Liver (tissue), 9 donors: ENCODE measurements around the gene RPH3AL. TPM values are rescaled to one million over a fixed set of nuclear protein-coding genes. Genes with fewer than 3 reads are reported as not detected.

Experiments
- DNase-seq: peaks from one replicate; pipeline ENCODE4 v3.0.0-alpha.2; 2017; ENCODE audit warnings: low spot score
- H3K27ac ChIP-seq, 2 donors: one replicate each; pipeline ENCODE4 v1.7.0; 2013; ENCODE audit warnings: inconsistent platforms in 2 of 2, low read length in 2 of 2, control low read depth in 1 of 2, low read depth in 1 of 2, mild to moderate bottlenecking in 1 of 2
- H3K27me3 ChIP-seq, 4 donors: one replicate each; pipeline versions ENCODE4 v1.6.1 to v1.7.0; 2013; ENCODE audit warnings: low read length in 3 of 4, inconsistent platforms in 1 of 4, mild to moderate bottlenecking in 1 of 4, moderate library complexity in 1 of 4; ENCODE audit not compliant: control insufficient read depth in 4 of 4, insufficient read depth in 4 of 4
- H3K36me3 ChIP-seq, 4 donors: one replicate each; pipeline versions ENCODE4 v1.6.1 to v1.7.0; 2013; ENCODE audit warnings: low read length in 3 of 4, mild to moderate bottlenecking in 3 of 4, low read depth in 1 of 4, moderate library complexity in 1 of 4; ENCODE audit not compliant: control insufficient read depth in 4 of 4, insufficient read depth in 3 of 4
- H3K4me1 ChIP-seq, 4 donors: one replicate each; pipeline versions ENCODE4 v1.6.1 to v1.7.0; 2013; ENCODE audit warnings: low read length in 3 of 4, mild to moderate bottlenecking in 3 of 4, moderate library complexity in 1 of 4; ENCODE audit not compliant: control insufficient read depth in 4 of 4, insufficient read depth in 4 of 4
- H3K4me3 ChIP-seq, 3 donors: one replicate each; pipeline versions ENCODE4 v1.6.1 to v1.7.0; 2013; ENCODE audit warnings: low read length in 3 of 3, control low read depth in 1 of 3, low read depth in 1 of 3, mild to moderate bottlenecking in 1 of 3
- H3K9ac ChIP-seq, 2 donors: one replicate each; pipeline ENCODE4 v1.7.0; 2013; ENCODE audit warnings: low read length in 2 of 2, mild to moderate bottlenecking in 2 of 2, moderate library complexity in 2 of 2, control low read depth in 1 of 2, low read depth in 1 of 2
- H3K9me3 ChIP-seq, 4 donors: one replicate each; pipeline versions ENCODE4 v1.6.1 to v1.7.0; 2013; ENCODE audit warnings: low read length in 3 of 4; ENCODE audit not compliant: control insufficient read depth in 4 of 4
- EGR1 ChIP-seq, 2 donors: IDR thresholded peaks; 2 replicates each; pipeline ENCODE4 v1.6.1; 2016 to 2018; ENCODE audit warnings: antibody characterized with exemption in 2 of 2, low read depth in 2 of 2
- FOXA2 ChIP-seq: IDR thresholded peaks from 2 replicates; pipeline ENCODE4 v1.6.1; 2016; ENCODE audit warnings: antibody characterized with exemption
- HNF4G ChIP-seq: IDR thresholded peaks from 2 replicates; pipeline ENCODE4 v1.6.1; 2016; ENCODE audit warnings: antibody characterized with exemption
- NR2F2 ChIP-seq: IDR thresholded peaks from 2 replicates; pipeline ENCODE4 v1.6.1; 2016; ENCODE audit warnings: antibody characterized with exemption
- RAD21 ChIP-seq, 2 donors: IDR thresholded peaks; 2 replicates each; pipeline ENCODE4 v1.6.1; 2016; ENCODE audit warnings: antibody characterized with exemption in 2 of 2, mild to moderate bottlenecking in 2 of 2
- SP1 ChIP-seq: IDR thresholded peaks from 2 replicates; pipeline ENCODE4 v1.6.1; 2018; ENCODE audit warnings: antibody characterized with exemption, mild to moderate bottlenecking
- TAF1 ChIP-seq: conservative IDR thresholded peaks from 2 replicates; pipeline ENCODE4 v1.6.1; 2016; ENCODE audit warnings: antibody characterized with exemption, mild to moderate bottlenecking
- YY1 ChIP-seq: IDR thresholded peaks from 2 replicates; pipeline ENCODE4 v1.6.1; 2016; ENCODE audit warnings: antibody characterized with exemption, mild to moderate bottlenecking
- WGBS: extraction: QIAGEN DNeasy Blood & Tissue Kit; methylation state at CpG from one replicate; pipeline ENCODE4 v1.1.7; 2013; 5-methylcytosine and 5-hydroxymethylcytosine counted together
- polyA plus RNA-seq, 2 donors: library from polyadenylated mRNA; stranded (reverse) in 1 of 2; unstranded in 1 of 2; fragments of 200-250 nt in 1 of 2; fragments of >200 nt in 1 of 2; fragmentation: Nextera tagmentation in 1 of 2; extraction: Ambion mirVana in 1 of 2; gene quantifications; one replicate each; pipeline versions ENCODE4 v1.2.1 to v1.2.3, GENCODE V29; 2013 to 2015
- total RNA-seq, 2 donors: library from RNA; depleted of rRNA; stranded (reverse); fragments of >200 nt; gene quantifications; one replicate each; pipeline ENCODE4 v1.2.3, GENCODE V29; 2014
- TF ChIP-seq, protein P1 (sequence below): fragments of 150-350 bp; IDR thresholded peaks from 2 replicates; pipeline ENCODE4 v1.5.1; 2017; ENCODE audit warnings: improper control_type of control experiment, low read depth, low read length; ENCODE audit not compliant: missing input control
- TF ChIP-seq, protein P2 (sequence below): IDR thresholded peaks from 2 replicates; pipeline ENCODE4 v1.6.1; 2016; ENCODE audit warnings: antibody characterized with exemption
- TF ChIP-seq, protein P3 (sequence below): IDR thresholded peaks from 2 replicates; pipeline ENCODE4 v1.6.1; 2016; ENCODE audit warnings: antibody characterized with exemption, mild to moderate bottlenecking
- TF ChIP-seq, protein P4 (sequence below): IDR thresholded peaks from 2 replicates; pipeline ENCODE4 v1.6.1; 2016; ENCODE audit warnings: antibody characterized with exemption
- donor health status: healthy.
- donor health status: healthy.
- donor health status: healthy.
- donor health status: healthy.
- donor health status: healthy.

RPH3AL gene
- total and polyA plus RNA-seq, 4 donors = 8.5 to 52.5 (median 13.9) TPM

DNA sequence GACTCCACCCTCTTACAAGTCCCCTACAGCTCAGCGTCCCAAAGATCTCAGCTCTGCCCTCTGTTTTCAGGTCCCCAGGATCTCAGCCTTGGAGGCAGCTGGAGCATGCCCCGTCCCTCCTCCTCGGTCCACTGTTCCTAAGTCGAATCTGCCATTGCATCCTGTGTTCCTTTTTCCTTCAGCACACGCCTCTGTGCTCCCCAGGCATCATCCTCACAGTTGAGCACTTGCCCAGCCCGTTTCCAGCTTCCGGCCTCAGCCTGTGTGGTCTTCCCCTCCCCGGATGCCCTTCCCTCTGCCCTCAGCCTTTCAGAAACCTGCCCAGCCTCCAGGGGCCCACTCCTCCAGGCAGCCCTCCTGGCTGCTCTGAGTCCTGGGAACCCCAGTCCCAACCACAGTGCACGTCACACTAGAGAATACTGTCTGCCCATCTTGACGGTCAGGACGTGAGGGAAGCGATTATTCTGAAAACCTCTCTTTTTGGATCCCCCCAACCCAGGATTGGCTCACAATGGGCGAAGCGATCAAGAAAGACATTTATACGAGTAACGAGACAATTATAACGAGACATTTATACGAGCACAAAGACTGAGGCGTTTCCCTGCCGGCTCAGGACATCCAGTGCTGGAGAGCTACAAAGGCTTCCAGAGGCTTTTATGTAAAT, 41.4 kb downstream of the RPH3AL start:
- H3K9me3 ChIP-seq = no peaks in the 10 kb centered on the region
- H3K36me3 ChIP-seq = peaks cover 0 to 10% (median 3%) of the 10 kb centered on the region in 4 donors
- no peak for TF ChIP-seq SP1
- TF ChIP-seq, protein P1, sequence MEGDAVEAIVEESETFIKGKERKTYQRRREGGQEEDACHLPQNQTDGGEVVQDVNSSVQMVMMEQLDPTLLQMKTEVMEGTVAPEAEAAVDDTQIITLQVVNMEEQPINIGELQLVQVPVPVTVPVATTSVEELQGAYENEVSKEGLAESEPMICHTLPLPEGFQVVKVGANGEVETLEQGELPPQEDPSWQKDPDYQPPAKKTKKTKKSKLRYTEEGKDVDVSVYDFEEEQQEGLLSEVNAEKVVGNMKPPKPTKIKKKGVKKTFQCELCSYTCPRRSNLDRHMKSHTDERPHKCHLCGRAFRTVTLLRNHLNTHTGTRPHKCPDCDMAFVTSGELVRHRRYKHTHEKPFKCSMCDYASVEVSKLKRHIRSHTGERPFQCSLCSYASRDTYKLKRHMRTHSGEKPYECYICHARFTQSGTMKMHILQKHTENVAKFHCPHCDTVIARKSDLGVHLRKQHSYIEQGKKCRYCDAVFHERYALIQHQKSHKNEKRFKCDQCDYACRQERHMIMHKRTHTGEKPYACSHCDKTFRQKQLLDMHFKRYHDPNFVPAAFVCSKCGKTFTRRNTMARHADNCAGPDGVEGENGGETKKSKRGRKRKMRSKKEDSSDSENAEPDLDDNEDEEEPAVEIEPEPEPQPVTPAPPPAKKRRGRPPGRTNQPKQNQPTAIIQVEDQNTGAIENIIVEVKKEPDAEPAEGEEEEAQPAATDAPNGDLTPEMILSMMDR = no peak
- TF ChIP-seq, protein P2, sequence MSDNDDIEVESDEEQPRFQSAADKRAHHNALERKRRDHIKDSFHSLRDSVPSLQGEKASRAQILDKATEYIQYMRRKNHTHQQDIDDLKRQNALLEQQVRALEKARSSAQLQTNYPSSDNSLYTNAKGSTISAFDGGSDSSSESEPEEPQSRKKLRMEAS = no peak
- no peak for TF ChIP-seq RAD21 (IDR thresholded peaks at IDR 0.05)
- no peak for TF ChIP-seq TAF1
- TF ChIP-seq, protein P3, sequence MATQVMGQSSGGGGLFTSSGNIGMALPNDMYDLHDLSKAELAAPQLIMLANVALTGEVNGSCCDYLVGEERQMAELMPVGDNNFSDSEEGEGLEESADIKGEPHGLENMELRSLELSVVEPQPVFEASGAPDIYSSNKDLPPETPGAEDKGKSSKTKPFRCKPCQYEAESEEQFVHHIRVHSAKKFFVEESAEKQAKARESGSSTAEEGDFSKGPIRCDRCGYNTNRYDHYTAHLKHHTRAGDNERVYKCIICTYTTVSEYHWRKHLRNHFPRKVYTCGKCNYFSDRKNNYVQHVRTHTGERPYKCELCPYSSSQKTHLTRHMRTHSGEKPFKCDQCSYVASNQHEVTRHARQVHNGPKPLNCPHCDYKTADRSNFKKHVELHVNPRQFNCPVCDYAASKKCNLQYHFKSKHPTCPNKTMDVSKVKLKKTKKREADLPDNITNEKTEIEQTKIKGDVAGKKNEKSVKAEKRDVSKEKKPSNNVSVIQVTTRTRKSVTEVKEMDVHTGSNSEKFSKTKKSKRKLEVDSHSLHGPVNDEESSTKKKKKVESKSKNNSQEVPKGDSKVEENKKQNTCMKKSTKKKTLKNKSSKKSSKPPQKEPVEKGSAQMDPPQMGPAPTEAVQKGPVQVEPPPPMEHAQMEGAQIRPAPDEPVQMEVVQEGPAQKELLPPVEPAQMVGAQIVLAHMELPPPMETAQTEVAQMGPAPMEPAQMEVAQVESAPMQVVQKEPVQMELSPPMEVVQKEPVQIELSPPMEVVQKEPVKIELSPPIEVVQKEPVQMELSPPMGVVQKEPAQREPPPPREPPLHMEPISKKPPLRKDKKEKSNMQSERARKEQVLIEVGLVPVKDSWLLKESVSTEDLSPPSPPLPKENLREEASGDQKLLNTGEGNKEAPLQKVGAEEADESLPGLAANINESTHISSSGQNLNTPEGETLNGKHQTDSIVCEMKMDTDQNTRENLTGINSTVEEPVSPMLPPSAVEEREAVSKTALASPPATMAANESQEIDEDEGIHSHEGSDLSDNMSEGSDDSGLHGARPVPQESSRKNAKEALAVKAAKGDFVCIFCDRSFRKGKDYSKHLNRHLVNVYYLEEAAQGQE = no peak
- TF ChIP-seq FOXA2 = no peak
- TF ChIP-seq, protein P4, sequence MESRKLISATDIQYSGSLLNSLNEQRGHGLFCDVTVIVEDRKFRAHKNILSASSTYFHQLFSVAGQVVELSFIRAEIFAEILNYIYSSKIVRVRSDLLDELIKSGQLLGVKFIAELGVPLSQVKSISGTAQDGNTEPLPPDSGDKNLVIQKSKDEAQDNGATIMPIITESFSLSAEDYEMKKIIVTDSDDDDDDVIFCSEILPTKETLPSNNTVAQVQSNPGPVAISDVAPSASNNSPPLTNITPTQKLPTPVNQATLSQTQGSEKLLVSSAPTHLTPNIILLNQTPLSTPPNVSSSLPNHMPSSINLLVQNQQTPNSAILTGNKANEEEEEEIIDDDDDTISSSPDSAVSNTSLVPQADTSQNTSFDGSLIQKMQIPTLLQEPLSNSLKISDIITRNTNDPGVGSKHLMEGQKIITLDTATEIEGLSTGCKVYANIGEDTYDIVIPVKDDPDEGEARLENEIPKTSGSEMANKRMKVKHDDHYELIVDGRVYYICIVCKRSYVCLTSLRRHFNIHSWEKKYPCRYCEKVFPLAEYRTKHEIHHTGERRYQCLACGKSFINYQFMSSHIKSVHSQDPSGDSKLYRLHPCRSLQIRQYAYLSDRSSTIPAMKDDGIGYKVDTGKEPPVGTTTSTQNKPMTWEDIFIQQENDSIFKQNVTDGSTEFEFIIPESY = no peak
- TF ChIP-seq YY1 = no peak
- no peak for TF ChIP-seq EGR1 (IDR thresholded peaks at IDR 0.05; ENCODE audit: low read depth in 2 of 2)
- TF ChIP-seq HNF4G = no peak
- no peak for TF ChIP-seq NR2F2
- H3K27ac ChIP-seq = no peak overlapping the region
- 91% methylated on average over 20 of the region's 20 CpGs for WGBS
- no peaks in the 10 kb centered on the region for H3K4me1 ChIP-seq
- no peak overlapping the region for H3K4me3 ChIP-seq
- H3K9ac ChIP-seq = no peak overlapping the region
- H3K27me3 ChIP-seq = no peaks in the 10 kb centered on the region
- no peak for DNase-seq

DNA sequence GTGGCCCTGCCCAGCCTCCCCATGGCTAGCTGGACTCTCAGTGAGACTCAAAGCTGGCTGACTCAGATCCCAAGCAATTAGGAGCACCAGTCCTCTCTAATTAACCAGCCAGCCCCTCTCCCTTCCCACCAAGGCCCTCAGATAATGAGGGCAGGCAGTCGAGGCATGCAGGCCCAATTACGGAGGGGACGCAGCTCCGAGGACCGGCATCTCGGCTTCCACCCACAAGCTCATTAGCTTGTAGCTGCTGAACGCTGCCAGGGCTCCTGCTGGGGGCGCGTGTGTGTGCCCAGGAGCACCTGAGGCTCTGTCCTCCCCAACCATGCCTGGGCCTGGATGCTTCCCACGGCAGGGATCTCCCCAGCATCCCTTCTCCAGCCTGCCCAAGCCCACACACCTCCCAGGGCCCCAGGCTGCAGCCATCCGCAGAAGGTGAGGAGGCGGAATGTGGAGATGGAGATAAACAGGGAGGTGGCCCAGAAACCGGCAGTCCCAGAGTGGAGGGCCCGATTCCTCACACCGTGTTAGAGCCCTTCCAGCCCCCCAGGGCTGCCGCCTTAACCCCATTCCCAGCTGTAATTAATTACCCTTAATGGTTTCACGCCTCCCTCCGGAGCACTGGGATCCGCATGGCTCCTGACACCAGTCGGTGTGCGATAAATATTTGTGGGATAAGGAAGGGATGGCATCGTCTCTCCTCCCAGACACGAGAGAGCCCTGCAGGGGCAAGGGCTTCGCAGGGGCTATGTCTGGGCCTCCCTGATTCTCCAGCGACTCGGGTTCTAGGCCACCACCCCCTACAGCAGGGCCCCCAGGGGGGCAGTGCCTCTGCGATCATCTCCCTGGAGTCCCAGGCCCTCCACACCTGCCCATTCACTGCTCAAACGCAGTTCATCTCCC, 42.2 kb downstream of the RPH3AL start:
- Histone ChIP-seq H3K4me1 (no peaks in the 10 kb centered on the region), H3K9ac (no peak overlapping the region), H3K4me3 (no peak overlapping the region), H3K27me3 (no peaks in the 10 kb centered on the region), H3K27ac (no peak overlapping the region), H3K36me3 (peaks cover 0 to 10% (median 4%) of the 10 kb centered on the region in 4 donors), H3K9me3 (no peaks in the 10 kb centered on the region)
- TF ChIP-seq TAF1 (no peak), FOXA2 (no peak)
- TF ChIP-seq, protein P1 = no peak
- 94% methylated on average over 28 of the region's 28 CpGs for WGBS
- DNase-seq = no peak
